Panc1 (cell line): ENCODE data around the gene SIGLEC8.

ENCODE experiments used
- CTCF ChIP-seq: fragments of 450-650 bp; IDR thresholded peaks from 2 replicates; pipeline ENCODE4 v1.5.1; 2017; ENCODE audit warnings: mild to moderate bottlenecking
- POLR2AphosphoS5 ChIP-seq: IDR thresholded peaks from 2 replicates; pipeline ENCODE4 v1.6.1; 2012; ENCODE audit warnings: mild to moderate bottlenecking, low read depth, low read length, moderate library complexity
- TF ChIP-seq, protein P1 (sequence below), 2 experiments: IDR thresholded peaks; 2 replicates each; pipeline ENCODE4 v1.6.1; 2011 to 2012; ENCODE audit warnings: low read depth in 2 of 2, control low read depth in 1 of 2, low read length in 1 of 2, mild to moderate bottlenecking in 1 of 2, moderate library complexity in 1 of 2; ENCODE audit not compliant: insufficient read depth in 1 of 2

GRCh38 chr19:51468545-51468920, 10.3 kb upstream of the SIGLEC8 start:
- TF ChIP-seq, protein P1, sequence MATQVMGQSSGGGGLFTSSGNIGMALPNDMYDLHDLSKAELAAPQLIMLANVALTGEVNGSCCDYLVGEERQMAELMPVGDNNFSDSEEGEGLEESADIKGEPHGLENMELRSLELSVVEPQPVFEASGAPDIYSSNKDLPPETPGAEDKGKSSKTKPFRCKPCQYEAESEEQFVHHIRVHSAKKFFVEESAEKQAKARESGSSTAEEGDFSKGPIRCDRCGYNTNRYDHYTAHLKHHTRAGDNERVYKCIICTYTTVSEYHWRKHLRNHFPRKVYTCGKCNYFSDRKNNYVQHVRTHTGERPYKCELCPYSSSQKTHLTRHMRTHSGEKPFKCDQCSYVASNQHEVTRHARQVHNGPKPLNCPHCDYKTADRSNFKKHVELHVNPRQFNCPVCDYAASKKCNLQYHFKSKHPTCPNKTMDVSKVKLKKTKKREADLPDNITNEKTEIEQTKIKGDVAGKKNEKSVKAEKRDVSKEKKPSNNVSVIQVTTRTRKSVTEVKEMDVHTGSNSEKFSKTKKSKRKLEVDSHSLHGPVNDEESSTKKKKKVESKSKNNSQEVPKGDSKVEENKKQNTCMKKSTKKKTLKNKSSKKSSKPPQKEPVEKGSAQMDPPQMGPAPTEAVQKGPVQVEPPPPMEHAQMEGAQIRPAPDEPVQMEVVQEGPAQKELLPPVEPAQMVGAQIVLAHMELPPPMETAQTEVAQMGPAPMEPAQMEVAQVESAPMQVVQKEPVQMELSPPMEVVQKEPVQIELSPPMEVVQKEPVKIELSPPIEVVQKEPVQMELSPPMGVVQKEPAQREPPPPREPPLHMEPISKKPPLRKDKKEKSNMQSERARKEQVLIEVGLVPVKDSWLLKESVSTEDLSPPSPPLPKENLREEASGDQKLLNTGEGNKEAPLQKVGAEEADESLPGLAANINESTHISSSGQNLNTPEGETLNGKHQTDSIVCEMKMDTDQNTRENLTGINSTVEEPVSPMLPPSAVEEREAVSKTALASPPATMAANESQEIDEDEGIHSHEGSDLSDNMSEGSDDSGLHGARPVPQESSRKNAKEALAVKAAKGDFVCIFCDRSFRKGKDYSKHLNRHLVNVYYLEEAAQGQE (IDR thresholded peaks at IDR 0.05; ENCODE audit: insufficient read depth in 1 of 2, low read depth in 2 of 2, low read length in 1 of 2), result no peak
- TF ChIP-seq CTCF (no peak), POLR2AphosphoS5 (no peak)
